Activated naive CD4-positive, alpha-beta T cell treated with Interleukin-2 at 50 U/mL for 16 hours (primary cell): ENCODE measurements around the gene ESD.
"Not testable (repeated sequence)": the region's sequence is repeated elsewhere in the genome, so short reads cannot be mapped to it uniquely, and the experiment has no call there.

Experiments
- DNase-seq: peaks from one replicate; pipeline ENCODE4 v3.0.0-alpha.2; 2020

Gene ESD

GRCh38 chr13:46783504-46783903, 13.5 kb downstream of the ESD start:
- no peak for DNase-seq

DNA sequence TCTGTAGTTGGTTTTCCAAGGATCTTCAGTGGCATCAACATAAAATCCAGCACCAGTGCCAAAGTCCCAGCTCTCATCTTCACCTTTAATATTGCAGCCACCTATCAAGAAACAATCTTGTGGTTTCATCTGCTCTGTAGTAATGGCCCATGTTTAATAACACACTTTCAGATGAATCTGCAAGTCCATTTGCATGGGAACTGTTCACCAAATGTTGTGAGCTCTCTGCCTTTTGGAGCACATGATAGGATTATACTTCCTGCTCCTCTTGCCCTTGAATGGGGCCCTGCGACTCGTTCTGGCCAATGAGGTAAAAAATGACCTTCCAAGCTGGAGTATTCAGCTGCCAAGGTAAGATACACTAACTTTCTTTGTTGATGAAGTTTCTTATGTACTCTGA, 14.3 kb downstream of the ESD start:
- no peak for DNase-seq

DNA sequence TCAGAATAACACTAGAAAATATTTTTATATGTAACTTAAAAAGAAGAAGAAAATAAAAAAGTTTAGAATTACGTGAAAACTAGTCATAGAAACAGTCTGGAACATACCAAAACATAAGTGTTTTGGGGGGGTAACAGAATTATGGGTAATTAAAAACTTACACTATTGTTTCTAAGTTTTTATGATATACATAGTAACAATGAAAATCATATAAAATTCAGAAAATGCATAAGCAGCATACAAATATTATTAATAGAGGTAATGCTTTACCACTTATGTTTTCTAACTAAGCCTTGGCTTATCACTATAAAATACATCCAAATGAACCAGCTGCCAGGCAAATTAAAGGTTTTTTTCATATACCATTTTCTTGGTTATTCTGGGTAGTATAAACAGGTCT, 14.9 kb downstream of the ESD start:
- no peak for DNase-seq

DNA sequence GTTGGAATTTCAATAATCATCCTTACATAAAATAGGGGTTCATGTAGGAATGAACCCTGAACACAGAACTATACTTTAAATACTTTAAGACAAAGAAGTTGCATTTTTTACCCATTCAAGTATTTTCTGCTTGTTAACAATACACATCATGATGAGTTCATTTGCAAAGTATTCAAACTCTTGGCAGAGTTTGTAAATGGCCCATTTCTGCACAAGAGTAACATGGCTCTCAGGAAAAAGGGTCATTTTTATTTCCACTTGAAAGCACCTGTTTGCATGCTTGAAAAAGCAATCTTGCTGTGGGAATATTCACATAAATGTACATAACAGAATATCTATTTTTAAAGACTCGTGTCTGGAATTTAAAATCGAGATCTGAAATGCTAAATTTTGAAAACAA, 18.1 kb downstream of the ESD start:
- DNase-seq, result no peak

DNA sequence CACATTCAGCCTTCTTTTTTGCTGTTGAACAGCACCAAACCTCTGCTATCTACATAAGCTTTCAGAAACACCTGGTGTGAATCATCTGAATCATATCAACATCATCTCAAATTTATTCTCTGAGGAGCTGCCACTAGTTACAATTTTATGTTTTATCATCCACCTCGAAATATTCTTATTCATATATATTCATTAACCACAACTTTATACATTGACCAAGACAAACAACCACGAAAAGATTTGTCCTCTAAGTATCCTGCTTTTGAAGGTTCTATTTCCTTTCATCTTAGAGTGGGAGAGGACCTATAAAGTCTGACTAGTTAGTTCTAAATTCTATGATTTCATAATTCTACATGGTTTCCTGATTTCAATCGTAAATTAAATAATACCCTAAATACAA, 18.9 kb downstream of the ESD start:
- DNase-seq, result no peak

DNA sequence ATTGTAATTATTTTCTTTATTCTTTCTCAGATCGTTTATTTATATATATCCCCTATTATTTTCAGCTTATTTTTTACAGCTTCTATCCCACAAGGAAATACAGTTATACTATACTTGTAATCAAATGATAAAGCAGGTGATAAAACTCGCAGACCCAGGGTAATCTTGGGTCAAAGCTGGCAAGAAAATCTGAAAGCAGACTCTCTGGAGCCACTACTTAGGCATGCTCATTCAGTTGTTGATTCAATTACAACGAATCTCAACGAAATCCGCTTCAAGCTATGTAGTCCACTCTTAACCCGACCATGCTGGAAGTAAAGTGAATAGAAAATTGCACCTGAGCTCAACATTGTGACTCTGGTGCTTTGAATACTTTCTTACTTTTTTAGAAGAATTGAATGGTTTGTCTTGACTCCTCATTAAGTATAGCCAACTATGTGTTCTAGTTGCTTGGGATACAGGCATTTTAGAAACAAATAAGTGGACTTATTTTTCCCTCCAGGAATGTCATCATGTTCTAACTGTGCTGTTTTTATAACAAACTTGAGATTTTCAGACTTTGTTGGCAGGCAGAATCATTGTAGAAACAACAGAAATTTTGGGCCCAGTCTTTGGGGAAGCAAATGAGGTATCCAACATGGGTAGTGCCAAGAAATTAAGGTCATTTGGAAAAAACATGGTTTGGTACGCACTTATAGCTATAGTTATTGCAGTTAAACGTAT, 21.4 kb downstream of the ESD start:
- DNase-seq, result no peak

- DNase-seq, result no peak
These were observed 23.4 kb downstream of the ESD start for GRCh38 chr13:46773541-46773940.

GRCh38 chr13:46771693-46772092, 25.3 kb downstream of the ESD start:
- no peak for DNase-seq

DNA sequence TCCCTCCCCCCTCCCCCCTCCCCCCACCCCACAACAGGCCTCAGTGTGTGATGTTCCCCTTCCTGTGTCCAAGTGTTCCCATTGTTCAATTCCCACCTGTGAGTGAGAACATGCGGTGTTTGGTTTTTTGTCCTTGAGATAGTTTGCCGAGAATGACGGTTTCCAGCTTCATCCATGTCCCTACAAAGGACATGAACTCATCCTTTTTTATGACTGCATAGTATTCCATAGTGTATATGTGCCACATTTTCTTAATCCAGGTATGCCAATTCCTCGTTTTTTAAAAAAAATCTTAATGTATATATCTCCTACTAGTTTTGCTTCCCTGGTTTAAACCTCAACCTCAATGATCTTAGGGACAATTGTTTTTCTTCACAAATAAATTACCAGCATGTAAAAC, 27.0 kb downstream of the ESD start:
- DNase-seq, result not testable (repeated sequence)

- no peak for DNase-seq
These were observed 35.1 kb downstream of the ESD start for GRCh38 chr13:46761866-46762265.

- no peak for DNase-seq
These were observed 35.8 kb downstream of the ESD start for GRCh38 chr13:46761174-46761573.

GRCh38 chr13:46759846-46760245, 37.1 kb downstream of the ESD start:
- DNase-seq, result no peak

DNA sequence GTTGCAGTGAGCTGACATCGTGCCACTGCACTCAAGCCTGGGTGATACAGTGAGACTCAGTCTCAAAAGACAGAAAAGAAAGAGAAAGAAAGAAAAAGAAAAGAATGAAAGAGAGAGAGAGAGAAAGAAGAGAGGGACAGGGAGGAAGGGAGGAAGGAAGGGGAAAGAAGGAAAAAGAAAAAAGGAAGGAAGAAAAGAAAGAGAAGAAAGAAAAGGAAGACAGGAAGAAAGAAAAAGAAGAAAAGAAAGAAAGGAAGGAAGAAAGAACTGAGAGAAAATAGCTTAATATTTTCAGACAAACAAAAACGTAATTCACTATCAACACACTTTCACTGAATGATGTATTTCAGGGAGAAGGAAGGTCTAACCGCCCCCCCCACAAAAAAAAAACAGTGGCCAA, 39.3 kb downstream of the ESD start:
- DNase-seq, result no peak

DNA sequence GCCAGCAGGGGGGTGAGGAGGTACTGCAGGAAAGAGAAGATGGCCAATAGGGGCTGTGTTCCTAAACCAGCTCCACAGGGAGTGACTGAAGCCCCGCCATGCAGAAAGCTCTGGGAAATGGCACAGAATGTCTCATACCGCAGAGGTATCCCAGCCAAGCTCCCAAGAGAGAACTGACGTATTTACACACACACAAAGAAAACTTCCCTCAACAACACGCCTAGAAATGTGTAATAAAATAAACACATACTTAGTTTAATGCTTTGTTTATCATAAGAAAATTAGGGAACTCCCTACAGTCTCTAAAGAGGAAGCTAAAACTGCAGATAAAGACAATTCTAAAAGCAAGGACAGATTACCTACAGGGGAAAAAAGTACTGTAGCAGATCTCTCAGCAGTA, 40.0 kb downstream of the ESD start:
- no peak for DNase-seq

DNA sequence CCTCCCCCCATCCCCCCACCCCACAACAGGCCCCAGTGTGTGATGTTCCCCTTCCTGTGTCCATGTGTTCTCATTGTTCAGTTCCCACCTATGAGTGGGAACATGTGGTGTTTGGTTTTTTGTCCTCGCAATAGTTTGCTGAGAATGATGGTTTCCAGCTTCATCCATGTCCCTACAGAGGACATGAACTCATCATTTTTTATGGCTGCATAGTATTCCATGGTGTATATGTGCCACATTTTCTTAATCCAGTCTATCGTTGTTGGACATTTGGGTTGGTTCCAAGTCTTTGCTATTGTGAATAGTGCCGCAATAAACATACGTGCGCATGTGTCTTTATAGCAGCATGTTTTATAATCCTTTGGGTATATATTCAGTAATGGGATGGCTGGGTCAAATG, 41.5 kb downstream of the ESD start:
- DNase-seq, result not testable (repeated sequence)

DNA sequence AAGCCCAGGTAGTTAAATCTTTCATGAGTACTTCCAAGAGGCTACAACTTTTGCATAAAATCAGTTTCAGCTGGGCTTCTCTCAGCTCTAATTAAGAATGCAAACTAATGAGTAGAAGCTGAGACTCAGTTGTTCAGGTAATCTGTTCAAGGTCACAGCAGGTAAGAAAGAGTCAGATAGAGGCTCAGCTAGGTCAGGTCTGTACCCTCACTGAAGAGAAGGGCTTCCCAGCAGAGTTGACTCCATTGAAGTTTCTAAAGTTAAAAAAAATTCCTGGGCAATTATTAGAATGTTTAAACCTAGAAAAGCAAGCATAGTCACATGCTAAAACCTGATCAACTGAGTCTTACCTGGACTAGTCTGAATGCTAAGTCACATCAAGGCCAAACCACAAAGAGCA, 42.1 kb downstream of the ESD start:
- DNase-seq, result no peak

- no peak for DNase-seq
These were observed 43.0 kb downstream of the ESD start for GRCh38 chr13:46753917-46754316.

GRCh38 chr13:46753137-46753536, 43.8 kb downstream of the ESD start:
- no peak for DNase-seq

- peak; percentile 53 for DNase-seq
These were observed 44.9 kb downstream of the ESD start for GRCh38 chr13:46751811-46752635.

- no peak for DNase-seq
These were observed 47.0 kb downstream of the ESD start for GRCh38 chr13:46749951-46750350.

GRCh38 chr13:46748300-46748699, 48.7 kb downstream of the ESD start:
- DNase-seq, result no peak

DNA sequence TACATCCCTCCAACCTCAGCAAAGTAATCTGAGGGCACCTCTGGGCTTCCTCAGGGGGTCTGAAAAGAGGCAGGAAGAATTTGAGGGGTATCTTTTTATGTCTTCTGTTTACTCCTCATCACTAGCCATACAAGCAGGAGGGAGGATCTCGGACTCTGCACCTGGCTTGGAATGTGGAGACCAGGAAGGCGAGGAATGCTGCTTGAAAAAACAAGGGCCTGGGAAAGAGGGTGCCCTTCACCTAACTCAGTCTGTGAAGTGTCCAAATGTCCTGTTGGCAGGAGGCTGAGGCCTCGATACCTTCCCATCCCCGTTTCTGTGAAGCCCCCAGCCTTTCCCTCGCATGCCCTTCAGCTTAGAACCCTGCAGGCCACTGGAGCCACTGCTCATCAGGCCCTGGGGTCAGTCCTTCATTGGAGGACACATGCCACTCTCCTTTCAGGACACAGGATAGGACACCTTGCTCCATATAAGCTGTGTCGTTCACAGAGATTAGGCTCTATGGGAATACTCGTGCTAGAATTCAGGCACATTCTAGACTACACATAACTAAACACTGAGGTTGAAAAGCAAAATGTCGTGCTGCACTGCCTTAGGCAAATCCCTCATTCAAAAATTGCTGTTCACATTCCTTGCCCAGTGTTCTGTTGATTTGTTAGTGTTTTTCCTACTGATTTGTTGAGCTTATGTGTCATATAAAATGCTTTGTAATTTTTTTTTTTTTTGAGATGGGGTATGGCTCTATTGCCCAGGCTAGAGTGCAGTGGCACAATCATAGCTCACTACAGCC, 49.7 kb downstream of the ESD start:
- DNase-seq, result no peak

DNA sequence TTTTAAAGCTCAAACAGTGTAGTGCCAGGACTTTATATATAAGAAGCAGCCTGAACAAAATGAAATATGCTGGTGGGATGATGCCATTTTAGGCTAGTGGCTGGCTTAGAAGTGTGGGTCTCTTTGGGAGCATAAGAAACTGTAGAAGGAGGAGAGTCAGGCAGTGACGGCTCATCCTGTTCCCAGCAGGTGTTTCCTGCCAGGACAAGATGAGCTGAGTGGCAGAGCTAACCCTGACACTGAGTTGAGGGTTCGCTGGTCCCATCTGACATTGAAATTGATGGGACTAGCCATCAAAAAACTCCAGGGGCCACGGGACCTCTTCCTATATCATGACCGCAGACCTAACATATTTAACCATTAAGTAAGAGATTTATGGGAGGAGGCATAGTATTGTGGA, 51.3 kb downstream of the ESD start:
- DNase-seq, result no peak

DNA sequence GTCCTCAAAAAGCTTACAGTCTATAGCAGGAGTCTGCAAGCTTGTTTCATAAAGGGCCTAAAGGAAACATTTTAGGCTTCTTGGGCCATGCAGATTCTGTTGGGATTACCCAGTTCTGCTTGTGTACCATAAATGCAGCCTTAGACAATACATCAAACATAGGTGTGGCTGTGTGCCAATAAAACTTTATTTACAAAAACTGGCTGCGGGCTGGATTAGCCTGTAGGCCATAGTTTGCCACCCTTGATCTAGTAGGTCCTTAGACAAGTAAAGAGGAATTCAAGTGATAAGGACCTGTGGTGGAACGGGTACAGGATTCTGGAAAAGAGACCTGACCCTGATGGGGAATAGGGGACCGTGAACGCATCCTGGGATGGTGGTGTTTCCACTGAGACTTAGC, 51.9 kb downstream of the ESD start:
- DNase-seq, result no peak
